ENCODE data around the gene CDH9.

The CDH9 gene

DNA sequence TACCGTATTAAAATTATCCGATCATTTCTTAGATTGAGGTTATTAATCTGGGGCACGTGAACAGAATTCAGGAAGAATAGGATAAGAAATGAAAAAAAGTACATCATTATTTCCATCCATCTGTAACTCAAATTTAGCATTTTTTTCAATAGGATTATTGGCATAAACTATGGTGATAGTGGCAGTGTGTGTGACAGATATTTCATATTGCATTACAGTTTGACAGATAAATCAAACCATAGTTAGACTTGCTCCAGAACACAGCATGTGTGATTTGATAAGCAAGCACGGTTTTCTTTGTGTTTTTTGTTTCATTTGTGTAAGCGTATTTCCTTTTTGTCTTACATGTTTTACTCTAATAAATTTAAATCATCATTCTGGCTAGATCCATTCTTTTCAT, 155.0 kb downstream of the CDH9 start:
- no peak for DNase-seq (ENCODE audit: extremely low read depth, insufficient read length)
- TF ChIP-seq, protein P1, sequence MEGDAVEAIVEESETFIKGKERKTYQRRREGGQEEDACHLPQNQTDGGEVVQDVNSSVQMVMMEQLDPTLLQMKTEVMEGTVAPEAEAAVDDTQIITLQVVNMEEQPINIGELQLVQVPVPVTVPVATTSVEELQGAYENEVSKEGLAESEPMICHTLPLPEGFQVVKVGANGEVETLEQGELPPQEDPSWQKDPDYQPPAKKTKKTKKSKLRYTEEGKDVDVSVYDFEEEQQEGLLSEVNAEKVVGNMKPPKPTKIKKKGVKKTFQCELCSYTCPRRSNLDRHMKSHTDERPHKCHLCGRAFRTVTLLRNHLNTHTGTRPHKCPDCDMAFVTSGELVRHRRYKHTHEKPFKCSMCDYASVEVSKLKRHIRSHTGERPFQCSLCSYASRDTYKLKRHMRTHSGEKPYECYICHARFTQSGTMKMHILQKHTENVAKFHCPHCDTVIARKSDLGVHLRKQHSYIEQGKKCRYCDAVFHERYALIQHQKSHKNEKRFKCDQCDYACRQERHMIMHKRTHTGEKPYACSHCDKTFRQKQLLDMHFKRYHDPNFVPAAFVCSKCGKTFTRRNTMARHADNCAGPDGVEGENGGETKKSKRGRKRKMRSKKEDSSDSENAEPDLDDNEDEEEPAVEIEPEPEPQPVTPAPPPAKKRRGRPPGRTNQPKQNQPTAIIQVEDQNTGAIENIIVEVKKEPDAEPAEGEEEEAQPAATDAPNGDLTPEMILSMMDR (IDR thresholded peaks at IDR 0.05; ENCODE audit: insufficient read depth, low read length, poor library complexity, severe bottlenecking), result no peak
- Histone ChIP-seq H3K4me3 (replicated peaks; ENCODE audit: low read depth, low read length) (no peak overlapping the region), H3K36me3 (ENCODE audit: control insufficient read depth, insufficient read depth, low read length) (no peaks in the 10 kb centered on the region), H3K27me3 (replicated peaks; ENCODE audit: control insufficient read depth, insufficient read depth, low read length) (no peaks in the 10 kb centered on the region)

DNA sequence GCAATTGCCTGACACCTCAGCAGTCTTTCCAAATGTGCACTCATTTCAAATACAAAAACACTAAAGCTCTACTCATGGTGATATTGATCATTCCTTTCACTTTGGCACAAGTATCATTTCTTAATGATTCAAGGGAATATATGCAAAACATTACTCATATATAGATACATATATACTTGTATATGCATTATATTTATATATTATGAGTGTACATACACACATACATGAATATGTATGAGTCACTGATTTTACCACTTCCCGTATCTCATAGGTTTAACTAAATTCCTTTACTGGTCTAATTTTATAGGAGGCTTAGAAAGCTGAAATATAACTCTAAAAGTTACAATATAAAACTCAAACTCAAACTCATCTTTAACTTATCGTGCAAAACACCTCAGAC, 156.5 kb downstream of the CDH9 start:
- DNase-seq (ENCODE audit: extremely low read depth, insufficient read length), result no peak
- TF ChIP-seq, protein P1 (IDR thresholded peaks at IDR 0.05; ENCODE audit: insufficient read depth, low read length, poor library complexity, severe bottlenecking), result no peak
- Histone ChIP-seq H3K27me3 (replicated peaks; ENCODE audit: control insufficient read depth, insufficient read depth, low read length) (no peaks in the 10 kb centered on the region), H3K36me3 (ENCODE audit: control insufficient read depth, insufficient read depth, low read length) (no peaks in the 10 kb centered on the region), H3K4me3 (replicated peaks; ENCODE audit: low read depth, low read length) (no peak overlapping the region)

DNA sequence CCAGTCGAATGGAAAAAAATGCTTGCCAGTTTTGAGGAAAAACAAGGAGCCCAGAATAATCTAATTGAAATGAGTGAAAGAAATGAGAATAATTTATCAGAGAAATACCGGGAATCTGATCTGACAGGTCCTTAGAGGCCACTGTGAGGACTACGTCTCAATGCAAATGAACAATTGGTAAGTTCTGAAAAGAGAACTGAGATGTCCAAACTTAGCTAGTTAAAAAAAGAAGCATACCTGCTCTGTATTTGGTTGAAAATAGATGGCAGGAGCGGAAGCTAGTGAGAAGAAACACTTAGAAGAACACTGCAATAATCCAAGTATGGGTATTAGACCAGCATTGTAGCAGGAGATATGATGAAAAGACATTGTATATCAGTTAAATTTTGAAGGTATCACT, 161.2 kb downstream of the CDH9 start:
- Histone ChIP-seq H3K4me3 (replicated peaks; ENCODE audit: low read depth, low read length) (no peak overlapping the region), H3K36me3 (ENCODE audit: control insufficient read depth, insufficient read depth, low read length) (no peaks in the 10 kb centered on the region), H3K27me3 (replicated peaks; ENCODE audit: control insufficient read depth, insufficient read depth, low read length) (no peaks in the 10 kb centered on the region)
- no peak for DNase-seq (ENCODE audit: extremely low read depth, insufficient read length)
- TF ChIP-seq, protein P1 (IDR thresholded peaks at IDR 0.05; ENCODE audit: insufficient read depth, low read length, poor library complexity, severe bottlenecking), result no peak

DNA sequence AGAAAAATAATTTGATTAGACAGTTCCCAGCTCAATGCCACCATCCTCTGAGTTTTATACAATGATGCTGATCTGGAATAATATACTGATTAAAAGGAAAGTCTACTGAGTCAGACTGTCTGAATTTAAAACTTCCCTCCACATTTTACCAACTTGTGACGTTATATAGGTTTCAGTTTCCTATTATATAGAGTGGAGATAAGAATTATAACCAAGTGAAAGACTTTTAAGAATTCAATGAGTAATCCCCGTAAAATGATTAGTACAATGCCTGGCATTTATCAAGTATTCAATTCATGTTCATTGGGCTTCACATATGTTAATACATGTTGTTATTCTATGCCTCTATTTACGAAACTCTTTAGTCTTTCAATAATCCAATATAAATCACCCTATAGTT, 166.0 kb downstream of the CDH9 start:
- no peak for DNase-seq (ENCODE audit: extremely low read depth, insufficient read length)
- no peaks in the 10 kb centered on the region for H3K36me3 ChIP-seq (ENCODE audit: control insufficient read depth, insufficient read depth, low read length)
- no peak overlapping the region for H3K4me3 ChIP-seq (replicated peaks; ENCODE audit: low read depth, low read length)
- H3K27me3 ChIP-seq (replicated peaks; ENCODE audit: control insufficient read depth, insufficient read depth, low read length), result no peaks in the 10 kb centered on the region
- TF ChIP-seq, protein P1 (IDR thresholded peaks at IDR 0.05; ENCODE audit: insufficient read depth, low read length, poor library complexity, severe bottlenecking), result no peak

DNA sequence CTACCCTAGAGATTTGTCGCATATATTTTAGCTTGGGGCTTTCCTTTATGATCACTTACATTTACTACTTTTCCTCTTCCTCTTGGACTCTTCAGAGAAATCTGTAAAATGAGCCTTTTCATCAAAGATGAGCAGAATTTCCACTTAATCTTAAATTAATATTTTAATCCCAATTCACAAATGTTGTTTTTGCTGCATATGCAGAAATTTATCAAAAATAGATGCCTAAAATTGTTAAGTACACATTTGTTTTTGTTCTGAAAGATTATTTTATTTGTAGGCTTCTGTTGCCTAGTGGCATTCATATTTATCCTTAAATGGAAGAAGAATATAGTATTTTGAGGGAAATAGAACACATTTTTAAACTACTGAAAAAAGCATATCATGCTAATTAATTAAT, 168.6 kb downstream of the CDH9 start:
- H3K36me3 ChIP-seq (ENCODE audit: control insufficient read depth, insufficient read depth, low read length), result no peaks in the 10 kb centered on the region
- TF ChIP-seq, protein P1 (IDR thresholded peaks at IDR 0.05; ENCODE audit: insufficient read depth, low read length, poor library complexity, severe bottlenecking), result no peak
- no peak for DNase-seq (ENCODE audit: extremely low read depth, insufficient read length)
- H3K4me3 ChIP-seq (replicated peaks; ENCODE audit: low read depth, low read length), result no peak overlapping the region
- no peaks in the 10 kb centered on the region for H3K27me3 ChIP-seq (replicated peaks; ENCODE audit: control insufficient read depth, insufficient read depth, low read length)

DNA sequence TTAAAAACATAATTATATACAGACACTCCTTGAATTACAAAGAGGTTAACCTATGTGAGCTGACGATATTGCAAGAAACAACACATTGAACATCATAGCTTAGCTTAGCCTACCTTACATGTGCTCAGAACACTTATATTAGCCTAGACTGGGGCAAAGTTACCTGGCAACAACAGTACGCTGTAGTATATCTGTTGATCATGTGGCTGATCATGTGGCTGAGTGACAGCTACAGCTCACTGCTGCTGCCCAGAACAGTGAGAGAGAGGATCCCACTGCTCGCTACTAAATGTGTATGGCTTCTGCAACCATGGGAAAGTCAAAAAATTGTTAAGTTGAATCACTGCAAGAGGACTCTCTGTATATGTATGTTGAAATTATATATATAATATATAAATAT, 169.9 kb downstream of the CDH9 start:
- Histone ChIP-seq H3K36me3 (ENCODE audit: control insufficient read depth, insufficient read depth, low read length) (no peaks in the 10 kb centered on the region), H3K27me3 (replicated peaks; ENCODE audit: control insufficient read depth, insufficient read depth, low read length) (no peaks in the 10 kb centered on the region), H3K4me3 (replicated peaks; ENCODE audit: low read depth, low read length) (no peak overlapping the region)
- DNase-seq (ENCODE audit: extremely low read depth, insufficient read length), result no peak
- TF ChIP-seq, protein P1 (IDR thresholded peaks at IDR 0.05; ENCODE audit: insufficient read depth, low read length, poor library complexity, severe bottlenecking), result no peak

Data from GM06990 (cell line).